ENCODE data around the gene SLC6A8.

- no peak for TF ChIP-seq CTCF (IDR thresholded peaks at IDR 0.05; ENCODE audit: insufficient read depth, low read depth, low read length)
- TF ChIP-seq EZH2 (IDR thresholded peaks at IDR 0.05; ENCODE audit: insufficient read depth, low read length) = no peak
Observed at GRCh38 chrX:153723351-153724251, 35.9 kb downstream of the SLC6A8 start.
